HG02885 (cell line): ENCODE measurements around the gene PRR27.
"Not testable (repeated sequence)": the region's sequence is repeated elsewhere in the genome, so short reads cannot be mapped to it uniquely, and the experiment has no call there.

Experiments
- ATAC-seq: cut with Tn5 transposase; IDR thresholded peaks from one replicate; pipeline ENCODE4 v1.9.1; 2021; ENCODE audit warnings: mild to moderate bottlenecking; ENCODE audit not compliant: unreplicated experiment, poor library complexity

The PRR27 gene

GRCh38 chr4:70196857-70197256 lies 42.8 kb downstream of the PRR27 start:
- no peak for ATAC-seq

GRCh38 chr4:70197842-70198241 lies 43.8 kb downstream of the PRR27 start:
- no peak for ATAC-seq

GRCh38 chr4:70203601-70204000 lies 49.6 kb downstream of the PRR27 start:
- no peak for ATAC-seq

- not testable (repeated sequence) for ATAC-seq
Measured at GRCh38 chr4:70212752-70213151, 58.7 kb downstream of the PRR27 start.
